ENCODE measurements around the gene UBIAD1.
"Not testable (repeated sequence)": the region's sequence is repeated elsewhere in the genome, so short reads cannot be mapped to it uniquely, and the experiment has no call there.

The UBIAD1 gene, protein sequence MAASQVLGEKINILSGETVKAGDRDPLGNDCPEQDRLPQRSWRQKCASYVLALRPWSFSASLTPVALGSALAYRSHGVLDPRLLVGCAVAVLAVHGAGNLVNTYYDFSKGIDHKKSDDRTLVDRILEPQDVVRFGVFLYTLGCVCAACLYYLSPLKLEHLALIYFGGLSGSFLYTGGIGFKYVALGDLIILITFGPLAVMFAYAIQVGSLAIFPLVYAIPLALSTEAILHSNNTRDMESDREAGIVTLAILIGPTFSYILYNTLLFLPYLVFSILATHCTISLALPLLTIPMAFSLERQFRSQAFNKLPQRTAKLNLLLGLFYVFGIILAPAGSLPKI

DNA sequence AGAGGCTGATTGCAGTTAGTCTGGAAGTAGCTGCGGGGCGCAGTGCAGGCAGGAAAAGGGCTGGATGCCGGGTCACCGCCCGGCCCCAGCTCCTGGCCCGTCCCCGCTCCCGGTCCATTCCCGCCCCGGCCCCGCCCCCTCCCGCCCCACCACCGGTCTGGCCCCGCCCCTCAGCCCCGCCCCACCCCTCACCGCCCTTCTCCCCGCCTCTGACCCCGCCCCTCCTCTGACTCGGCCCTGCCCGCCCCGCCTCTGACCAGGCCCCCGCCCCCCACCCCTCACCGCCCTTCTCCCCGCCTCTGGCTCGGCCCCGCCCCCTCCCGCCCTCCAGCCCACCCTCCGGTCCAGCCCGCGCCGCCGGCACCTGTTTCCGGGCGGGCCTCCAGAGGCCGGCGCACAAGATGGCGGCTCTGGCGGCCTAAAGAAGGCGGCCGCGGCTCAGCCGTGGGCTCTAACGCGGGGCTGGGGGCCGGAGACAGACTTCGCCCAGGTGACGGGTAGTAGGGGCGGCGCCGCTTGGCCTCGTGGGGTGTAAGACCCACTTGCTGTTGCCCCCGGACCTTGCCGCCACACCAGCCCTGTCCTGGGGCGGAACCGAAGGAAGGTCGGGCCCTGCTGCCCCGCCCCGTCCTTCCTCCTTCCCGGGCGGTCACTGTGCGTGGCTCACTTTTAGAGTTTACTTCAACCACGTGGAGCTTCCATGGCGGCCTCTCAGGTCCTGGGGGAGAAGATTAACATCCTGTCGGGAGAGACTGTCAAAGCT is at the start of gene UBIAD1:
Gene UBIAD1, plus strand, starts transcription at position 367 of the 763 bp plus-strand sequence. Its CDS starts 334 bp downstream, at position 701.
- in situ Hi-C loops (cut with HindIII; ENCODE audit: low sequenced_read_pairs): no loop called here

DNA sequence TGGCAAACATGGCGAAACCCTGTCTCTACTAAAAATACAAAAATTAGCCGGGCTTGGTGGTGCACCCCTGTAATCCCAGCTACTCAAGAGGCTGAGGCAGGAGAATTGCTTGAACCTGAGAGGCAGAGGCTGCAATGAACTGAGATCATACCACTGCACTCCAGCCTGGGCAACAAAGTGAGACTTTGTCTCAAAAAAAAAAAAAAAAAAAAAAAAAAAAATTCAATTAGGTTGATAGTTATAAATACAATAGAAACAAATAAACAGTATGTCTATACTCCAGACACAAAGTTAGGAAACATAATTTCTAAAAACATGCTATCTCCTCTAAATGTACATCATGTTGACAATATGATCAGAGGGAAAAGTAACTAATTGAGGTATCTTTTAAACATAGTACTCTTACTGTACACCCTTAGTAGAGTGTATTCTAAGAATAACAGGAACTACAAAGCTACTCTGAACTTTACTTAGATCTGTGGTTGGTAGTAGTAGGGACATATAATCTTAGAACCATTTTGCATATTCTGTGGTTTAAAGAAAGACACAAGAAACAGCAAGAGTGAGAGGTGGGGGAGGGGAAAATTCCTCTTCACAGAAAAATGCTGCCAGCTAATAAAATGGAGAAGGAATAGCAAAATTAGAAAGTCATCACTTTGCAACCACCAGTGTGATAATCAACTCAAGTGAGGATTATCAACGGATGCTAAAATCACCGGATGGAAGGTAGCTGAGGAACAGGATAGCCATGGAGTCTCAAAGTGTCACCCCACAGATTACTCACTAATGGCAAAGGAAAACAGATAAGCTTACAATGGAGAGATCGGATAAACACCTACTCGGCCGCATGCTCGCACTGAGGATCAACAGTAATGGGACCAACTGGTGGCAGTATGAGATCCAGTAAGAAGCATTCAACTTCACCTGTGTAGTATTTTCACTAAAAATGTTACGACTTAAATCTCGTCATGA is 45.6 kb upstream of the UBIAD1 start:
- in situ Hi-C loops (cut with HindIII; ENCODE audit: low sequenced_read_pairs): no loop called here

DNA sequence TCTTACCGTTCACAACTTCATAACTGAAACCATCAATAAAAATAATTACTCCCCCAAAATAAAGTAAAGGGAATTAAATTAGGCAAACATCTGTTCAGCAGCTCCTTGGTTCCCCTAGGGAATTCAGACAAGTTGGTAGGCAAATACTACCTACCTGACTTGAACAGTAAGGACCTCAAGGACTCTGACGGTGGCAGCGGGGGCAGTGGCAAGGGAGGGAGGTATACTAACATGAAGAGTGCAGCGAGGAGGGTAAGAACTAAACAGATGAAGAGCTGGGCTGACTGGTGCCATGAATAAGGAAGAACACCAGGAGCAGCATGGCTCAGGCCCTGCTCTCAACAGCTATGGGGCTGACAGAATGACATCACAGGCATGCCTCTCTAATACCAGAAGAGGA is 43.8 kb upstream of the UBIAD1 start:
- in situ Hi-C loops (cut with HindIII; ENCODE audit: low sequenced_read_pairs): no loop called here

DNA sequence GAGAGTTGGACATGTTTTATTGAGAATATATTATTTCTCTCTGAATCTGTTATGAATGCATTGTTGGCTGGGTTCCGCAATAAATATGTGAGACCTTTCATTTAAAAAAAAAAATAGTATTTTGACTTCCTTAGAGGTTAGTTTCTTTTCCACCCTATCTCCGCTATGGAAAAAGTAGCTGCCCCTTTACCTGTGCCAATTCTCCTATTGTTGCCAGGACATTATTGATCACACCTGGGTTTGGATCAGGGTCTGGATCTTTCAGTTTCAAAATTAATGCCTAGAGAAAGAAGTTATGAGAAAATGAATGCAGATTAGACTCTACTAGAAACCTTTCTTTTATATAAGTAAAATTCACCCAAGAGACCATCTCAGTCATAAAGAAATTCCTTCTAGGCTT is 39.8 kb upstream of the UBIAD1 start:
- in situ Hi-C loops (cut with HindIII; ENCODE audit: low sequenced_read_pairs): no loop called here

DNA sequence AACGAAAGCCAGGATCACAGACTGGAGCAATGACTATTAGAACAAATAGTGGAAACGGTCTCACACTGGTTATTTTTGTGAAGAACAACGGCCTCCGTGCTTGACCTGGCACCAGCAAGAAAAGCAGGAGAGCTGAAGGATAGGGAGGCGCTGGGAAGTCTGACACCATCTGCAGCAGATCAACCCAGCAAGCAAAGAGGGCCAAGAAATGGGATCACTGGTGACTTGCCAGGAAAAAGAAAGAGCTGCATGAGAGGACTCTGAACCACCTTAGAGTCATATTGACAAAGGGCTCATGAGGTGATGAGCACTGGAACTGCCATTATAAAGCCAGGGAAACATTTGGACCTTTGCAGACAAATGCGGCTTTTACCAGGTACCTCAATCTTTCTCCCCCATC is 35.6 kb upstream of the UBIAD1 start:
- in situ Hi-C loops (cut with HindIII; ENCODE audit: low sequenced_read_pairs): no loop called here

DNA sequence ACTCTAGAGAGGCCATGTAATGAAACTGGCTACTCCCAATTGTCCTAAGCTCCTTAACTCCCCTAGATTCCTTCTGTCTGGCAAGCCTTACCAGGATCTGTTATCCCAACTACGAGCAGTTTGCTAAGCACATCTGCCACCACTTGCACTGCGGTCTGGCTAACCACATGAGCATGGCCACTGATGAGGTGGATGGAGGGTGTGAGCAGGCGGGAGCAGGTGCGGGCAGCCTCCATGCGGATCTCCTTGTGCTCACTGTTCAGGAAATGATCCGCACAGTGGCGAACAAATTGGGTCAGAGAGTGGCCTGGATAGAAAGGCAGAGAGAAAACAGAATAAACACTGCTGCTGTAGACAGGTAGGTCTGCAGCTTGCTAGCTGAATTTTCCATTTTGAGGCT is 34.7 kb upstream of the UBIAD1 start:
- in situ Hi-C loops (cut with HindIII; ENCODE audit: low sequenced_read_pairs): no loop called here

DNA sequence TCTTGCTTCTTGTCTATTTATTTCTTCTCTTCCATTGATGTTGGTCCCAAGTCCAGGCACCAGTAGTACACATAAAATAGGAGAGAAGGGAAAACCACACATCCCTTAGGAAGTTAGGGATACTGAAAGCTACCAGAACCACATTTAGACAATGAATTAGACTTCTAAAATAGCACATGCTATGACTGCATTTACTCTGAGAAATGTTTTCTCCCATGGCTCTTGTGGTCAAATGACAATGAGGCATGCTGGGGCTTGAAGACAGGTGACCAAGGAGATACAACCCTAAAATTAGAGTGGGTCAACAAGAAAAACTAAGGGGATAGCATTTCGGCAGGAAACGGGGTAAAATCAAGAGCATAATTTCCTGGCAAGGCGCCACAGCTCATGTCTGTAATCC is 27.8 kb upstream of the UBIAD1 start:
- in situ Hi-C loops (cut with HindIII; ENCODE audit: low sequenced_read_pairs): no loop called here

DNA sequence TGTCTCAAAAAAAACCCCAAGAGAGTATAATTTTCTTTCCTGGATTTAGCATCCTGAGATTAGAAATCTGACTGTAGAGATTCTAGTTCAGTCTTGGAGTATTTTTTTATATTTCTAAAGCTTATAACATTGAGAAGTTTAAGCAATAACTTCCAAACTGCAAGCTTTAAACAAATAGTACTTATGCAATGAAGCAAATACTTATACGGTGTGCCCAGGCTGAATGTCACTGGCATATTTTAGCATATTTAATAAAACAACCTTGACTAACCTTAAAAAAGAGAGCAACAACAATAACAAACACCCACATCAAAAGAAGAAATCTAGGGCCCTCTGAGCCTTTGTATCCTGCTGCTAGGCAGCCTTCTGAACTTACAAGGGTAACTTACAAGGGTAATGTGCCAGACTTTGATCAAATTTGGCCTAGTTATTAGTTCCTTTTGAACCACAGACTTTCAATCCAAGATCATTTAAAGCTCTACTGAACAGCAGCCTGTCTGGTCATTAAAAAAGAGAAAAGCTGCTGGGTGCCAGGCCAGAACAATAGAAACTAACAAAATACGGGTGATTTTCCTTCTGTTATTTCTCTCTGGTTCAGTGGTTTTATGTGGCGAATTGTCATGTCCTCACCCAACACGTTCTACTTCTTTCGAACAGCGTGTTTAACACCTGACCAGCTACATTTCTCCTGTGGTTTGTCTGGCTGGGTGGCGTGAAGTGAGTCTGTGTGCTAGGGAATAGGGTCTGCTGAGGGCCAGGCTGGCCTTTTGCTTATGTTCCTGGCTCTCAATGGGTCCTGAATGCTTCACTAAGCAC is 26.9 kb upstream of the UBIAD1 start:
- in situ Hi-C loops (cut with HindIII; ENCODE audit: low sequenced_read_pairs): no loop called here

DNA sequence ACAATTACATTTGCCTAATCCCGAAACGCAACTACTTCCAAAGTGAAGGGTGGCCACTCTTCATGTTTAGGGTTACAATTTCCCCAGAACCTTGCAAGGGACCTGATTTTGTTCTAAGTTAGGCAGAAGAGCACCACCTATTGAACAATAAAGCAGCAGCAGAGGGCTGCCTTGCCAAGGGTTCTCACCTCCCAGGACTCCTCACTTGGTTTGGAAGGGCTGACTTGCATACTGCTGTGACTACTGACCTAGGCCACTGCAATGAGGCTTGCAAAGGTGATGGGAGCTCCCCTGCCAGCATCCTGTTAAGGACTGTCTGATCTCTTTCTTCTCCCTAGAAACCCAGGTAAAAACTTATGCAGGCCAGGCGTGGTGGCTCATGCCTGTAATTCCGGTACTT is 24.8 kb upstream of the UBIAD1 start:
- in situ Hi-C loops (cut with HindIII; ENCODE audit: low sequenced_read_pairs): no loop called here

DNA sequence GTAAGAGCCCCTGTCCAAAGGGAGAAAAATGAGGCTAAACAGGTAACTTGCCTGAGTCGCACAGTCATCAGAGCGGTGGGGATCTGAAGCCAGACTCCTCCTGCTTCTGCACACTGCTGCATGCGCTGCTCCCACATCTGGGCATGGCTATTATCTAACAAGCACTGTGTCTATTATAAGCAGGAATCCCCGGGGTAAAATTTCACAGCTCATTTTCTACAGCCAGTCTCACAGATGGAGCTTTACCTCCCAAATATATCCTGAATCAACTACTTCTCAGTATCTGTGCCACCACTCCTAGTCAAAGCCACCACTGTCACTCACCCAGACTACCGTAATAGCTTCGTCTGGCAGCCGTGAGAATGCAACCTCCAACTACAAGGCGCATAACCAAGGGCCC is 20.5 kb upstream of the UBIAD1 start:
- in situ Hi-C loops (cut with HindIII; ENCODE audit: low sequenced_read_pairs): no loop called here

DNA sequence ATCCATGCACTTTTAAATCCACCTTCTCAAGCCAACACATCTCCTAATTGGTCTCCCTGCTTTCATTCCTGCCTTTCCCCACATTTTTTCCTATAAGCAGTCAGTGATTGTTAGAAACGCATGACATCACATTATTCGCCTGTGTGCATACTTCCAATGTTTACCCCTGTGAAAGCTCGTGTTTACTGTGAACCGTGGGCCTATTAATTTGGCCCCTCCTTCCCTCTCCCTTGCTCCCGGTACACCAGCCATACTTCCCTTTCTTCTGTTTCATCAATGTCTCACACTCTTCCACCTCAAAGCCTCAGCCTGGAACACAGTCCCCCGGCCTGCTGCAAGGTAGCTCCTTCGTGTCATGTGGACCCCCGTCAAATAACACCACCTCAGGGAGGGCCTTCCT is 19.8 kb upstream of the UBIAD1 start:
- in situ Hi-C loops (cut with HindIII; ENCODE audit: low sequenced_read_pairs): no loop called here

DNA sequence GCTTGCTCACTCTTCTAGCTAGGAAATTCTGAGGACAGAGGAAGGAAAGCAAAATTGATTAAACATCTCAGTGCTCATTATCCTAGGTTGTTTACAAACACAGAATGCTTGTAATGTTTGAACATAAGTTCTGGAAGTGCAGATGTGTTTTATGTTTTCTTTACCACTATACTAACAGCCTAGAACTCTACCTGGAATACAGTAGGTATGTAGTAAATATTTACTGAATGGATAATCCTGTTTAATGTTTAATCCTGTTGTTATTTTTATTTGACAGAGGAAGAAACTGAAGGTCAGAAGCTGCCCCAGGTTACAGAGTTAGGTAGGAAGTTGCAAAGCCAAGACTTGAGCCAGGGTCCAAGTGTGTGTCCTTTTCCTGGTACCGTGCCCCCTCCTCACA is 16.7 kb upstream of the UBIAD1 start:
- in situ Hi-C loops (cut with HindIII; ENCODE audit: low sequenced_read_pairs): no loop called here

DNA sequence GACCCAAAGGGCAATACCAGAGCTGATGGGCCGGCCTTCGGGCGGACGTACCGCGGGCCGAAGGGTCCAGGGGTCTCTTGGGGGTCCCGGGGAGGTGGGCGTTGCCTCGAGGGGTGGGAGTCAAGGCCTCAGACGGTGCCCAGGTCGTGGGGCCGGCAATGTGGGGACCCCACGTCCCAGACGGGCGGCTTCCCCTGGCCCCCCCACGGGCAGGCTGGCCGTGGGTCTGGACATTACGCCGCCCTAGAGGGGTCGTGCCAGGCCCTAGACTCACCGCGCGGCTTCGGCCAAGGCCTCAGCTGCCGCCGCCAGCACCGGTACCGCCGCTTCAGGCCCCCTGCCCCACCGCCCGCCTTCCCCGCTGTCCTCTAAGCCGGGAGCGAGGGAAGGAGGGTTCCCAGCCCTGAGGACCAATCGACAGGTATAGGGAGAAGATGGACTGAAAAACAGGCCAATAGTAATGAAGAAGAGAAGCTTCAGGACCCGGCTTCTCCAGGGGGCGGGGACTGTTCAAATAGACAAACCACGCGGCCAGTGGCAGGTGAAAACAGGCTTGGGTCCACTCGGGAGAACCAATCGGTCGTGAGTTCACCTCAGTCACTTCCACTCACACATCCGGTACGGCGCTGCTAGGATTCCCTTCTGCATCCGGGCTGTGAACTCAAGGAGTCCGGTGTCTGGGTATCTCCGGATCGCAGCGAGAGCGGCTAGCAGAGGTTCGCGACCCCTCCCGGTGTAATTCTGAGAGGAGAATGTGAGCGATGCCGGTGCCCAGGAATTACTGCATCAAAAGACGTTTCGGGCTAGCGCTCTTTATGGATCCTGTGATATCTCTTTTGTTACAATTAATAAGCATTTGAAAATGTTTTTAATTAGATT is 10.6 kb upstream of the UBIAD1 start, which contains the start of gene MTOR:
Gene MTOR, minus strand, starts transcription at position 381 of the 879 bp plus-strand sequence. CDS start 3,142 bp downstream, outside the sequence.
- in situ Hi-C loops (cut with HindIII; ENCODE audit: low sequenced_read_pairs): no loop called here

DNA sequence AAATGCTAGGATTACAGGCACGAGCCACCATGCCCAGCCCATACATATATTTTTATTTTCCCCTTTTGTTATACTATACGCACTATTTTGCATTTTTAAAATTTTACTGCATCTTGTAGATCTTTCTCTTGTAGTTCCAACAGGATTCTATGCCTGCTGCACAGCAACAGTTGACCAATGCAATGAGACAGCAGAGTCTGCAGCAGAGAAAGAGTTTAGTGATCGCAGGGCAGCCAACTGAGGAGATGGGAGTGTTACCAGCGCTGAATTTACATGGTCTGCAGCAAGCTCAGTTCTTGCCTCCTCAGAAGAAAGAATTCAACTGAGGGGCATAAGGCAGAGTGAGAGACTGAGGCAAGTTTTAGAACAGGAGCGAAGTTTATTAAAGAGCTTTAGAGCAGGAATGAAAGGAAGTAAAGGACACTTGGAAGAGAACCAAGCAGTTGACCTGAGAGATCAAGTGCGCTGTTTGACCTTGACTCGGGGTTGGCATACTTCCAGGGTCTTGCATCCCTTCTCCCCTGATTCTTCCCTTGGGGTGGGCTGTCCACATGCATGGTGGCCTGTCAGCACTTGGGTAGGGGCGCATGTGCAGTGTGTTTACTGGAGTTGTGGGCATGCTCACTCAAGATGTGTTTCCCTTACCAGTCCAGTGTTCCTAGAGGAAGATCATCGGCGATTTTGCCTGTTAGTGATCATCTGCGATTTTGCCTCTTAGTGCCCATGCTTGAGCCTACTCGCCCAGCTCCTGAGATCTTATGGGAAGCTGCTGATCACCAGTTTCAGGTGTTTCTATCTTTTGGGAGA is 6.5 kb upstream of the UBIAD1 start:
- in situ Hi-C loops (cut with HindIII; ENCODE audit: low sequenced_read_pairs): no loop called here

DNA sequence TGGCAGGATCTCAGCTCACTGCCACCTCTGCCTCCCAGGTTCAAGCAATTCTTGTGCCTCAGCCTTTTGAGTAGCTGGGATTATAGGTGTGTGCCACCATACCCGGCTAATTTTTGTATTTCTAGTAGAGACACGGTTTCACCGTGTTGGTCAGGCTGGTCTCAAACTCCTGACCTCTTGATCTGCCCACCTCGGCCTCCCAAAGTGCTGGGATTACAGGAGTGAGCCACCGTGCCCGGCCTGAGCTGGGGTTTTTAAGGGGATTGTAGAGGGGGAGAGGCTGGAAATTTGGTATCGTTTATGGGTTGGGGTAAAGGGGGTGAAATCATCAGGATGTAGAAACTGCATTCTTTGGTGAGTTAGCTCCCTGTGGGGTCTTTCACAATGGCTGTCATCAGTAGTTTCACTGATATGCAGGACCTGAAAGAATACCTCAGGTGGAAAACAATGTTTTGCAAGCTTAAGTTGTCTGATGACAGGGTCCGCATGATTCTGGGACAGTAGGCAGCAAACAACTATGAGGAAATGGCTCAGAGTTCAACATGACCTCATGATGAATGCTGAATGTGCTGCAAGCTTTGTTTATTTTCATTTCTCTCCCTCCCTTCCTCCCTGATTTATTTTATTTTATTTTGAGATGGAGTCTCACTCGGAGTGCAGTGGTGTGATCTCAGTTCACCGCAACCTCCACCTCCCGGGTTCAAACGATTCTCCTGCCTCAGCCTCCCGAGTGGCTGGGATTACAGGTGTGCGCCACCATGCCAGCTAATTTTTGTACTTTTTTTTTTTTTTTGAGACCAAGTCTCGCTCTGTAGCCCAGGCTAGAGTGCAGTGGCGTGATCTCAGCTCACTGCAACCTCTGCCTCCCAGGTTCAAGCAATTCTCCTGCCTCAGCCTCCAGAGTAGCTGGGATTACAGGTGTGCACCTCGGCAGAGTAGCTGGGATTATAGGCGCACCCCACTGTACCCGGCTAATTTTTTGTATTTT is 5.4 kb upstream of the UBIAD1 start:
- in situ Hi-C loops (cut with HindIII; ENCODE audit: low sequenced_read_pairs): not testable (repeated sequence)

DNA sequence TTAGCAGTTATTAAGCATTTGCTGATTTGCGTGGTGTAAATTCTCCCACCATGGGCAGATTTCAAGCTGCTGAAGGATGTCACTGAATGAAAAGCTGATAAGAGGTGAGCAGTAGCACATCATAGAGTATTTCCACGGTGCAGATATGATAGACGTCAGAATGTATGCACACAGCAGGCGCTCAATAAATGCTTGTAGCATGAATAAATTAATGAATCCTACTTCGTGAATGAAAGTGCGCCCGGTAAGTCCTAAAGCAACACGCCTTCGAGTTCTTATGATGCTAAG is 510 bp upstream of the UBIAD1 start:
- in situ Hi-C loops (cut with HindIII; ENCODE audit: low sequenced_read_pairs): no loop called here

DNA sequence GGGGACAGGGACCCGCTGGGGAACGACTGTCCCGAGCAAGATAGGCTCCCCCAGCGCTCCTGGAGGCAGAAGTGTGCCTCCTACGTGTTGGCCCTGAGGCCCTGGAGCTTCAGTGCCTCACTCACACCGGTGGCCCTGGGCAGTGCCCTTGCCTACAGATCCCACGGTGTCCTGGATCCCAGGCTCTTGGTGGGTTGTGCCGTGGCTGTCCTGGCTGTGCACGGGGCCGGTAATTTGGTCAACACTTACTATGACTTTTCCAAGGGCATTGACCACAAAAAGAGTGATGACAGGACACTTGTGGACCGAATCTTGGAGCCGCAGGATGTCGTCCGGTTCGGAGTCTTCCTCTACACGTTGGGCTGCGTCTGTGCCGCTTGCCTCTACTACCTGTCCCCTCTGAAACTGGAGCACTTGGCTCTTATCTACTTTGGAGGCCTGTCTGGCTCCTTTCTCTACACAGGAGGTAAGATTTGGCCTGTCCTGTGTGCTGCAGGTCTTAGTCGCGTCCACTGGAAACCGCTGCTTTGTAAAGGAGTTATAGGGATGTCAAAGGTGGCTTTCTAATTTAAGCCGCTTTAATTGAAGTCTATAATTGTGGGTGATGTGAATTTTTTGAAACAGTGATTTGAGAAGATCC is 717 bp downstream of the UBIAD1 start:
- in situ Hi-C loops (cut with HindIII; ENCODE audit: low sequenced_read_pairs): no loop called here

All from DLD1 (cell line).